ENCODE data around the gene FIBP. TPM values are rescaled to one million over a fixed set of nuclear protein-coding genes. Genes with fewer than 3 reads are reported as not detected.

FIBP gene
- total and polyA plus RNA-seq, 10 of the 15 experiments (the other 5 are each of a cell fraction or from before 2014, with no cell fraction given) = 65.1 to 182 (median 94.6) TPM

GRCh38 chr11:65927904-65928397, 39.7 kb upstream of the FIBP start (continued):
- TF ChIP-seq HDAC2 (IDR thresholded peaks at IDR 0.05) (no peak), HDAC6 (IDR thresholded peaks at IDR 0.05; ENCODE audit: unreplicated experiment) (no peak), SMC3 (IDR thresholded peaks at IDR 0.05; ENCODE audit: borderline replicate concordance, low read length) (peak; percentile 21; the same call in 1 of the 2 replicates), MTA3 (IDR thresholded peaks at IDR 0.05; ENCODE audit: borderline replicate concordance, low read length) (peak; percentile 28; the same call in 1 of the 2 replicates), MXI1 (IDR thresholded peaks at IDR 0.05; ENCODE audit: low read depth, low read length) (no peak), POLR2A (IDR thresholded peaks at IDR 0.05; ENCODE audit: low read depth, low read length) (peak; percentile 68), NFYB (IDR thresholded peaks at IDR 0.05; ENCODE audit: insufficient read depth, low read depth, low read length) (no peak), YY1 (IDR thresholded peaks at IDR 0.05; ENCODE audit: low read depth, low read length) (0 out of 2 replicates have a peak, but pooled peaks have one; percentile 16), NRF1 (conservative IDR thresholded peaks at IDR 0.05; ENCODE audit: low read depth, low read length) (no peak), BHLHE40 (IDR thresholded peaks at IDR 0.05; ENCODE audit: borderline replicate concordance in 1 of 2, low read depth in 2 of 2, low read length in 1 of 2) (peak; percentile 11 to 33; a peak in 1 of 4 replicates), SPI1 (IDR thresholded peaks at IDR 0.05; ENCODE audit: borderline replicate concordance, insufficient read depth, low read depth, low read length) (0 out of 2 replicates have a peak, but pooled peaks have one; percentile 10), EP300 (IDR thresholded peaks at IDR 0.05; ENCODE audit: borderline replicate concordance in 1 of 2, control insufficient read depth in 1 of 2, low read depth in 2 of 2, low read length in 2 of 2) (peak; percentile 38 to 58; a peak in 1 of 4 replicates), ZNF274 (IDR thresholded peaks at IDR 0.05; ENCODE audit: insufficient read depth, insufficient read length) (no peak), CREM (IDR thresholded peaks at IDR 0.05; ENCODE audit: low read depth) (peak; percentile 14; the same call in 1 of the 2 replicates), GATAD2B (conservative IDR thresholded peaks at IDR 0.05; ENCODE audit: low read depth) (0 out of 2 replicates have a peak, but pooled peaks have one; percentile 54), SIN3A (IDR thresholded peaks at IDR 0.05; ENCODE audit: low read depth, low read length) (peak; percentile 33; the same call in 1 of the 2 replicates), TBL1XR1 (IDR thresholded peaks at IDR 0.05; ENCODE audit: low read depth, low read length) (no peak), PKNOX1 (IDR thresholded peaks at IDR 0.05) (peak; percentile 6; the same call in 1 of the 2 replicates), MLLT1 (IDR thresholded peaks at IDR 0.05) (peak; percentile 88), USF1 (IDR thresholded peaks at IDR 0.05; ENCODE audit: borderline replicate concordance, extremely low read length, insufficient read depth, low read depth, low read length) (no peak), NKRF (conservative IDR thresholded peaks at IDR 0.05) (no peak)

All from GM12878 (cell line).